PC-9 (cell line): ENCODE measurements around the gene SCLY. TPM values are rescaled to one million over a fixed set of nuclear protein-coding genes. Genes with fewer than 3 reads are reported as not detected.

ENCODE experiments used
- BruUV-seq: library from RNA; stranded (reverse); fragments of 400-500 nt; replicated peaks from 2 replicates; lab custom pipeline; 2021; lab: Mats Ljungman, UMichigan
- CTCF ChIA-PET: fragments of 300-600 bp; sonication (Branson Sonifier 250); formaldehyde crosslinking; loops from one replicate; lab custom pipeline; 2022; ENCODE audit warnings: antibody characterized with exemption; lab: Charles Lee
- POLR2A ChIA-PET: fragments of 300-600 bp; sonication (Branson Sonifier 250); formaldehyde crosslinking; loops from one replicate; lab custom pipeline; 2022; ENCODE audit warnings: antibody characterized with exemption; ENCODE audit not compliant: unreplicated experiment; lab: Charles Lee
- DNase-seq, 2 experiments: peaks; one replicate each; pipeline versions ENCODE4 v3.0.0 to v3.0.0-alpha.2; 2015 to 2022; ENCODE audit warnings: mixed read lengths in 1 of 2
- H2AFZ ChIP-seq: fragments of 200-600 bp; sonication (generic); 2 replicates; pipeline ENCODE4 v1.8.1; 2017; ENCODE audit warnings: antibody characterized with exemption
- H3F3A ChIP-seq: fragments of 200-600 bp; sonication (generic); 2 replicates; pipeline ENCODE4 v1.8.1; 2017; ENCODE audit warnings: antibody characterized with exemption, mild to moderate bottlenecking, low read depth; ENCODE audit not compliant: insufficient read depth
- H3K27ac ChIP-seq: fragments of 200-600 bp; sonication (generic); 2 replicates; pipeline ENCODE4 v1.6.1; 2016; ENCODE audit warnings: mixed run types
- H3K27me3 ChIP-seq: fragments of 200-600 bp; sonication (generic); 2 replicates; pipeline ENCODE4 v1.6.1; 2016; ENCODE audit warnings: low read depth, mixed run types; ENCODE audit not compliant: insufficient read depth
- H3K36me3 ChIP-seq: fragments of 200-600 bp; sonication (generic); 2 replicates; pipeline ENCODE4 v1.6.1; 2016; ENCODE audit warnings: low read depth, mixed run types
- H3K4me1 ChIP-seq: fragments of 200-600 bp; sonication (generic); replicated peaks from 2 replicates; pipeline ENCODE4 v1.6.1; 2016; ENCODE audit warnings: mixed run types; ENCODE audit not compliant: insufficient read depth
- H3K4me2 ChIP-seq: fragments of 200-600 bp; sonication (generic); 2 replicates; pipeline ENCODE4 v1.6.1; 2017; ENCODE audit warnings: mixed run types
- H3K4me3 ChIP-seq: fragments of 200-600 bp; sonication (generic); 2 replicates; pipeline ENCODE4 v1.6.1; 2016; ENCODE audit warnings: mixed run types
- H3K79me2 ChIP-seq: fragments of 200-600 bp; sonication (generic); 2 replicates; pipeline ENCODE4 v1.6.1; 2017; ENCODE audit warnings: low read depth, mixed run types
- H3K9me2 ChIP-seq: fragments of 200-600 bp; sonication (generic); 2 replicates; pipeline ENCODE4 v1.8.1; 2017; ENCODE audit warnings: mild to moderate bottlenecking; ENCODE audit not compliant: insufficient read depth
- H3K9me3 ChIP-seq: fragments of 200-600 bp; sonication (generic); 2 replicates; pipeline ENCODE4 v1.8.1; 2016; ENCODE audit warnings: low read depth; ENCODE audit not compliant: insufficient read depth
- H4K20me1 ChIP-seq: fragments of 200-600 bp; sonication (generic); 2 replicates; pipeline ENCODE4 v1.8.1; 2017; ENCODE audit not compliant: insufficient read depth
- CTCF ChIP-seq: fragments of 200-600 bp; sonication (generic); conservative IDR thresholded peaks from 2 replicates; pipeline ENCODE4 v1.6.1; 2017; ENCODE audit warnings: mixed run types, antibody characterized with exemption, mild to moderate bottlenecking, moderate library complexity
- EZH2 ChIP-seq: fragments of 200-600 bp; sonication (generic); IDR thresholded peaks from 2 replicates; pipeline ENCODE4 v1.8.0; 2017; ENCODE audit warnings: antibody characterized with exemption, low read depth
- intact Hi-C: fragments of 100-400 bp; cut with micrococcal nuclease; formaldehyde crosslinking; loops from one replicate; pipeline ENCODE4 v1.10.0; 2022; ENCODE audit not compliant: unreplicated experiment
- total RNA-seq: library from RNA; stranded (reverse); gene quantifications from 2 replicates; pipeline ENCODE4 v1.2.3, GENCODE V29; 2021

SCLY gene
- total RNA-seq, 1 experiment from 2014 or later, result 40.0 TPM

- Histone ChIP-seq H3F3A (peaks cover 16% of the 10 kb centered on the region; the same call in 1 of the 2 replicates), H3K4me2 (no peak overlapping the region), H3K9me3 (no peaks in the 10 kb centered on the region), H2AFZ (no peak overlapping the region), H3K79me2 (no peaks in the 10 kb centered on the region), H3K9me2 (no peaks in the 10 kb centered on the region), H3K4me3 (no peak overlapping the region), H3K27me3 (no peaks in the 10 kb centered on the region), H3K4me1 (peaks cover 16% of the 10 kb centered on the region), H3K36me3 (peaks cover 11% of the 10 kb centered on the region; the same call in 1 of the 2 replicates), H3K27ac (no peak overlapping the region), H4K20me1 (no peaks in the 10 kb centered on the region)
- no peak for TF ChIP-seq EZH2
- TF ChIP-seq CTCF, result no peak
- CTCF ChIA-PET, result no interaction called here
- POLR2A ChIA-PET, result no interaction called here
- no peak for DNase-seq
- intact Hi-C loops, result no loop called here
- BruUV-seq, result no TSS peak
Observed at GRCh38 chr2:238081150-238081549, 20.3 kb downstream of the SCLY start.

- no peaks in the 10 kb centered on the region for H3K9me3 ChIP-seq
- H4K20me1 ChIP-seq, result no peaks in the 10 kb centered on the region
- H3K4me1 ChIP-seq, result peaks cover 16% of the 10 kb centered on the region
- H3F3A ChIP-seq, result peaks cover 16% of the 10 kb centered on the region; the same call in 1 of the 2 replicates
- no peaks in the 10 kb centered on the region for H3K79me2 ChIP-seq
- H2AFZ ChIP-seq, result no peak overlapping the region
- no peaks in the 10 kb centered on the region for H3K9me2 ChIP-seq
- POLR2A ChIA-PET, result interaction anchor here (0.5 kb wide), 1 partner anchor 17 kb away, joined by 4 read pairs; no protein-coding TSS in a partner anchor
- H3K36me3 ChIP-seq, result peaks cover 11% of the 10 kb centered on the region; the same call in 1 of the 2 replicates
- BruUV-seq, result no TSS peak
- no peaks in the 10 kb centered on the region for H3K27me3 ChIP-seq
- H3K27ac ChIP-seq, result no peak overlapping the region
- CTCF ChIA-PET, result no interaction called here
- no peak overlapping the region for H3K4me2 ChIP-seq
- TF ChIP-seq CTCF, result no peak
- no peak for TF ChIP-seq EZH2
- H3K4me3 ChIP-seq, result no peak overlapping the region
- intact Hi-C loops, result no loop called here
- no peak for DNase-seq
Observed at GRCh38 chr2:238081561-238081960, 20.8 kb downstream of the SCLY start.

GRCh38 chr2:238082151-238082550 is 21.4 kb downstream of the SCLY start:
- BruUV-seq, result no TSS peak
- DNase-seq, result no peak
- no peaks in the 10 kb centered on the region for H4K20me1 ChIP-seq
- H3K27ac ChIP-seq, result no peak overlapping the region
- no peak overlapping the region for H2AFZ ChIP-seq
- H3K9me2 ChIP-seq, result no peaks in the 10 kb centered on the region
- ChIA-PET CTCF (no interaction called here), POLR2A (interaction anchor here (0.5 to 0.6 kb wide), 2 partner anchors 16 to 63 kb away, joined by 4 to 6 read pairs; no protein-coding TSS in a partner anchor)
- TF ChIP-seq CTCF, result no peak
- no peak for TF ChIP-seq EZH2
- peaks cover 9% of the 10 kb centered on the region; the same call in 1 of the 2 replicates for H3K36me3 ChIP-seq
- H3K4me3 ChIP-seq, result no peak overlapping the region
- no peaks in the 10 kb centered on the region for H3K9me3 ChIP-seq
- peaks cover 16% of the 10 kb centered on the region; the same call in 1 of the 2 replicates for H3F3A ChIP-seq
- H3K4me2 ChIP-seq, result no peak overlapping the region
- no peaks in the 10 kb centered on the region for H3K27me3 ChIP-seq
- intact Hi-C loops, result no loop called here
- no peaks in the 10 kb centered on the region for H3K79me2 ChIP-seq
- peaks cover 16% of the 10 kb centered on the region for H3K4me1 ChIP-seq
